ENCODE data around the gene HELT. TPM values are rescaled to one million over a fixed set of nuclear protein-coding genes. Genes with fewer than 3 reads are reported as not detected.

HELT gene
- polyA plus RNA-seq, 1 experiment = not detected

- Histone ChIP-seq H3K4me3 (ENCODE audit: low read depth, low read length) (no peak overlapping the region), H3K27me3 (ENCODE audit: control insufficient read depth, insufficient read depth, low read length) (no peaks in the 10 kb centered on the region), H3K36me3 (ENCODE audit: control insufficient read depth, insufficient read depth, low read length) (no peaks in the 10 kb centered on the region)
- POLR2A ChIA-PET = no interaction called here
- DNase-seq (ENCODE audit: low read depth) = no peak
- CTCF ChIA-PET = no interaction called here
- TF ChIP-seq, protein P1, sequence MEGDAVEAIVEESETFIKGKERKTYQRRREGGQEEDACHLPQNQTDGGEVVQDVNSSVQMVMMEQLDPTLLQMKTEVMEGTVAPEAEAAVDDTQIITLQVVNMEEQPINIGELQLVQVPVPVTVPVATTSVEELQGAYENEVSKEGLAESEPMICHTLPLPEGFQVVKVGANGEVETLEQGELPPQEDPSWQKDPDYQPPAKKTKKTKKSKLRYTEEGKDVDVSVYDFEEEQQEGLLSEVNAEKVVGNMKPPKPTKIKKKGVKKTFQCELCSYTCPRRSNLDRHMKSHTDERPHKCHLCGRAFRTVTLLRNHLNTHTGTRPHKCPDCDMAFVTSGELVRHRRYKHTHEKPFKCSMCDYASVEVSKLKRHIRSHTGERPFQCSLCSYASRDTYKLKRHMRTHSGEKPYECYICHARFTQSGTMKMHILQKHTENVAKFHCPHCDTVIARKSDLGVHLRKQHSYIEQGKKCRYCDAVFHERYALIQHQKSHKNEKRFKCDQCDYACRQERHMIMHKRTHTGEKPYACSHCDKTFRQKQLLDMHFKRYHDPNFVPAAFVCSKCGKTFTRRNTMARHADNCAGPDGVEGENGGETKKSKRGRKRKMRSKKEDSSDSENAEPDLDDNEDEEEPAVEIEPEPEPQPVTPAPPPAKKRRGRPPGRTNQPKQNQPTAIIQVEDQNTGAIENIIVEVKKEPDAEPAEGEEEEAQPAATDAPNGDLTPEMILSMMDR (IDR thresholded peaks at IDR 0.05; ENCODE audit: insufficient read depth, low read depth, low read length) = no peak
These were observed 47.9 kb downstream of the HELT start for GRCh38 chr4:185066179-185066578.

DNA sequence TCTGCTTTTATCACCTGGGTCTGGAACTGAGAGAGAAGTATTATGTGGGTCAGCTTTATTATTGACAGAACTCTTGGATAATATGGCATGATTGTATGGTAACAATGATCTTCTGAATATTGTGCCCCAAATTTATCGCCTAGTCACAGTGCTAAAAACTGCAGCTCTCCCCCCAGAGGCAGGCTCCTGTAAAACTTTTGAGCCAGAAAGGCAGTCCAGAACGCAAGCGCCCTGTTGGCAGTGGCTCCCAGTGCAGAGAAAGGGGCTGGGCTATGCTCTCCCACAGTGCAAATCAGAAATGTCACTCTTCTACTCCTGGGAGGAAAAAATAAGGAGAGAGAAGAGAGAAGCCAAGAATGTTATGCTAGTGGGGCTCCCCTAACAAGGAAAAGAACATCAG lies 50.5 kb downstream of the HELT start:
- CTCF ChIA-PET = no interaction called here
- POLR2A ChIA-PET = no interaction called here
- TF ChIP-seq, protein P1 (IDR thresholded peaks at IDR 0.05; ENCODE audit: insufficient read depth, low read depth, low read length) = no peak
- no peak overlapping the region for H3K4me3 ChIP-seq (ENCODE audit: low read depth, low read length)
- DNase-seq (ENCODE audit: low read depth) = no peak
- no peaks in the 10 kb centered on the region for H3K36me3 ChIP-seq (ENCODE audit: control insufficient read depth, insufficient read depth, low read length)
- peaks cover 2% of the 10 kb centered on the region; the same call in 1 of the 2 replicates for H3K27me3 ChIP-seq (ENCODE audit: control insufficient read depth, insufficient read depth, low read length)

Other genes with a start within 250 kb of the HELT start
- gene ACSL1, start 192.5 kb upstream of the HELT start, polyA plus RNA-seq (2011; rRNA removed) = 8.1 and 11.6 TPM in 2 replicates
- 24.2 and 29.2 TPM in 2 replicates for gene SLC25A4, start 124.8 kb downstream of the HELT start, polyA plus RNA-seq (2011; rRNA removed)
- gene CFAP97, start 185.5 kb downstream of the HELT start, polyA plus RNA-seq (2011; rRNA removed) = 16.4 and 35.3 TPM in 2 replicates
- 11.7 and 22.5 TPM in 2 replicates for gene SNX25, start 191.1 kb downstream of the HELT start, polyA plus RNA-seq (2011; rRNA removed)